ENCODE measurements around the gene PTTG1IP. TPM values are rescaled to one million over a fixed set of nuclear protein-coding genes. Genes with fewer than 3 reads are reported as not detected.

PTTG1IP gene
- total and polyA plus RNA-seq, 2 of the 4 experiments (the other 2 are of a cell fraction) = 167 to 194 TPM

DNA sequence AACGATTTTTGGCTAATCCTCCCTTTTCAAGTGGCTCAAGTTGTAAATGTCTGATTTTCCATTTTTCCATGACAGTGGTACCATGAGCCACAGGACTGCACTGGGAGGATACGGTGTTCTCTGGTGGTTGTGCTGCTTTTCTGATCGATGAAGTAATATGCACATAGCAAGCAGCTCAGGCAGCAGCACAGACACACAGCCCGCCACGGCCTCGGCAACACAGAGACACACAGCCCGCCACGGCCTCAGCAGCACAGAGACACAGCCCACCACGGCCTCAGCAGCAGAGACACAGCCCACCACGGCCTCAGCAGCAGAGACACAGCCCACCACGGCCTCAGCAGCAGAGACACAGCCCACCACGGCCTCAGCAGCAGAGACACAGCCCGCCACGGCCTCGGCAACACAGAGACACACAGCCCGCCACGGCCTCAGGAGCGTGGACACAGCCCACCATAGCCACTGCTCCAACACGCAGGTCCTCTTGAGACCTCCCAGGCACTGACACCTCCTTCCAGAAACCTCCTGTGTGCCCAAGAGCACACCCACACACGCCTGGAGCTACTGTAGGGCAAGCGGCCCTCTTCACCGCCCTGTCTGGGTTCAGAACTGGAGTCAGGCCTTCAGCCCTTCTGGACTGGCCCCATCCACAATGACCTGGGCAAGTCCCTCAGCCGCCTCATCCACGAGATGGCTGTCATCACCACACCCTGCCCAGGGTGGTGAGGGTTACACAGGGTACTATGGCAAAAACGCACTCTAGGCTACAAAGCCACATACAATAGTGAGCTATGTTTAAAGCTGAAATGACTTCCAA lies 10.4 kb downstream of the PTTG1IP start (continued):
- no peak for TF ChIP-seq RCOR1 (IDR thresholded peaks at IDR 0.05; ENCODE audit: insufficient replicate concordance, low read length)

DNA sequence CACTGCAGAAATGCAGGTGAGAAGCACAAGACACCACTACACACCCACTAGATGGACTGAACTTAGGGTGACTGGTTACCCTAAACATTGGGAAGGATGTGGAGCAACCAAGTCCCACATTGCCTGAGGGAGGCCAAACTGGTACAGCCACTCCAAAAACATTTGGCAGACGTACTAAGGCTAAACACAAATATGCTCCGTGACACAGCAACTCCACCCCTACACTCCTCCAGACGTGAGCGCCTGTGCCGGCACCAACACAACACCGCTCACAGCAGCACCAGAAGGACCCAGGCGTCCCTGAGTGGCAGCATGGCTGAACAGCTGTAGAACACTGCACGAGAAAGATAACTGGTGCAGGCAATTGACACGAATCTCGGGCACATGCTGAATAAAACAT lies 14.7 kb downstream of the PTTG1IP start:
- ChIA-PET POLR2A (ENCODE audit: unreplicated experiment) (no interaction called here), CTCF (no interaction called here)
- no peak overlapping the region for H3K4me2 ChIP-seq (ENCODE audit: low read depth, low read length)
- H2BK15ac ChIP-seq (ENCODE audit: low read depth, low read length) = no peak overlapping the region
- H3K27me3 ChIP-seq (ENCODE audit: control insufficient read depth, insufficient read depth, low read length) = no peaks in the 10 kb centered on the region
- ATAC-seq (ENCODE audit: low read depth) = no peak
- peaks cover 51 to 87% of the 10 kb centered on the region in 2 experiments for H3K79me1 ChIP-seq (ENCODE audit: low read depth in 1 of 2, low read length in 2 of 2)
- H2BK20ac ChIP-seq (ENCODE audit: low read depth, low read length) = no peak overlapping the region
- peaks cover 88% of the 10 kb centered on the region for H4K20me1 ChIP-seq (ENCODE audit: insufficient read depth, low read length)
- H3K9ac ChIP-seq (ENCODE audit: low read depth, low read length) = no peak overlapping the region
- H2BK5ac ChIP-seq (ENCODE audit: low read depth, low read length, poor library complexity, severe bottlenecking) = no peak overlapping the region
- H3K14ac ChIP-seq (replicated peaks; ENCODE audit: low read depth, low read length) = no peak overlapping the region
- no peak overlapping the region for H4K5ac ChIP-seq (ENCODE audit: low read depth, low read length)
- intact Hi-C loops (cut with micrococcal nuclease) = no loop called here
- H4K8ac ChIP-seq (ENCODE audit: low read depth in 2 of 2, low read length in 2 of 2) = no peak overlapping the region
- no peak overlapping the region for H2AK9ac ChIP-seq (replicated peaks; ENCODE audit: low read depth, low read length, poor library complexity)
- H3K4me1 ChIP-seq (ENCODE audit: control insufficient read depth, insufficient read depth, low read length) = no peaks in the 10 kb centered on the region
- WGBS, 2 experiments (ENCODE audit: extremely low coverage in 2 of 2, insufficient read length in 1 of 2) = 96% methylated on average over 5 of the region's 10 CpGs; no CpG with 5 or more reads in 1 of the 2 experiments
- H3K56ac ChIP-seq (ENCODE audit: extremely low read depth, insufficient read depth, low read length) = no peak overlapping the region
- H3K4me3 ChIP-seq (ENCODE audit: insufficient read depth, low read depth, low read length) = no peak overlapping the region
- peaks cover 18% of the 10 kb centered on the region for H3K9me1 ChIP-seq (ENCODE audit: insufficient read depth, low read length)
- H3K23ac ChIP-seq (ENCODE audit: low read depth, low read length) = no peak overlapping the region
- H2AK5ac ChIP-seq (ENCODE audit: low read depth, low read length) = no peak overlapping the region
- DNase-seq = no peak
- H3K4ac ChIP-seq (ENCODE audit: low read depth, low read length) = no peak overlapping the region
- BruUV-seq (replicated peaks) = no TSS peak
- peaks cover 68% of the 10 kb centered on the region for H3K36me3 ChIP-seq (ENCODE audit: control insufficient read depth, insufficient read depth, low read length)
- in situ Hi-C loops (cut with MboI; ENCODE audit: low sequenced_read_pairs) = no loop called here
- H4K91ac ChIP-seq (ENCODE audit: insufficient read depth, low read depth, low read length) = no peak overlapping the region
- dilution Hi-C loops (cut with HindIII; ENCODE audit: low sequenced_read_pairs, unreplicated experiment) = no loop called here
- no peak overlapping the region for H3K27ac ChIP-seq (ENCODE audit: insufficient read depth, low read length)
- no peaks in the 10 kb centered on the region for H3K9me3 ChIP-seq (ENCODE audit: control insufficient read depth, insufficient read depth, low read length)
- no peak overlapping the region for H2AFZ ChIP-seq (replicated peaks; ENCODE audit: low read length, poor library complexity)
- no peak overlapping the region for H3K18ac ChIP-seq (ENCODE audit: low read depth, low read length)
- no peak overlapping the region for H2BK120ac ChIP-seq (ENCODE audit: low read depth, low read length)
- TF ChIP-seq CHD1 (IDR thresholded peaks at IDR 0.05; ENCODE audit: low read depth, low read length) (no peak), RFX5 (IDR thresholded peaks at IDR 0.05; ENCODE audit: low read depth, low read length) (no peak), BHLHE40 (IDR thresholded peaks at IDR 0.05; ENCODE audit: low read depth, low read length) (no peak), SMC3 (IDR thresholded peaks at IDR 0.05; ENCODE audit: low read depth, low read length) (no peak), RCOR1 (IDR thresholded peaks at IDR 0.05; ENCODE audit: insufficient replicate concordance, low read length) (no peak), NFE2L2 (IDR thresholded peaks at IDR 0.05; ENCODE audit: low read depth, low read length) (no peak), MAZ (IDR thresholded peaks at IDR 0.05; ENCODE audit: borderline replicate concordance, low read depth, low read length) (no peak), MXI1 (IDR thresholded peaks at IDR 0.05; ENCODE audit: borderline replicate concordance, low read depth, low read length) (no peak), CEBPB (IDR thresholded peaks at IDR 0.05; ENCODE audit: low read depth, low read length) (no peak), POLR2A (IDR thresholded peaks at IDR 0.05; ENCODE audit: low read depth, low read length) (no peak), FOS (IDR thresholded peaks at IDR 0.05; ENCODE audit: low read depth, low read length) (no peak), RAD21 (IDR thresholded peaks at IDR 0.05; ENCODE audit: low read length) (no peak)
- TF ChIP-seq, protein P1, sequence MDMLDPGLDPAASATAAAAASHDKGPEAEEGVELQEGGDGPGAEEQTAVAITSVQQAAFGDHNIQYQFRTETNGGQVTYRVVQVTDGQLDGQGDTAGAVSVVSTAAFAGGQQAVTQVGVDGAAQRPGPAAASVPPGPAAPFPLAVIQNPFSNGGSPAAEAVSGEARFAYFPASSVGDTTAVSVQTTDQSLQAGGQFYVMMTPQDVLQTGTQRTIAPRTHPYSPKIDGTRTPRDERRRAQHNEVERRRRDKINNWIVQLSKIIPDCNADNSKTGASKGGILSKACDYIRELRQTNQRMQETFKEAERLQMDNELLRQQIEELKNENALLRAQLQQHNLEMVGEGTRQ (IDR thresholded peaks at IDR 0.05; ENCODE audit: low read depth, low read length) = no peak
- TF ChIP-seq, protein P2, sequence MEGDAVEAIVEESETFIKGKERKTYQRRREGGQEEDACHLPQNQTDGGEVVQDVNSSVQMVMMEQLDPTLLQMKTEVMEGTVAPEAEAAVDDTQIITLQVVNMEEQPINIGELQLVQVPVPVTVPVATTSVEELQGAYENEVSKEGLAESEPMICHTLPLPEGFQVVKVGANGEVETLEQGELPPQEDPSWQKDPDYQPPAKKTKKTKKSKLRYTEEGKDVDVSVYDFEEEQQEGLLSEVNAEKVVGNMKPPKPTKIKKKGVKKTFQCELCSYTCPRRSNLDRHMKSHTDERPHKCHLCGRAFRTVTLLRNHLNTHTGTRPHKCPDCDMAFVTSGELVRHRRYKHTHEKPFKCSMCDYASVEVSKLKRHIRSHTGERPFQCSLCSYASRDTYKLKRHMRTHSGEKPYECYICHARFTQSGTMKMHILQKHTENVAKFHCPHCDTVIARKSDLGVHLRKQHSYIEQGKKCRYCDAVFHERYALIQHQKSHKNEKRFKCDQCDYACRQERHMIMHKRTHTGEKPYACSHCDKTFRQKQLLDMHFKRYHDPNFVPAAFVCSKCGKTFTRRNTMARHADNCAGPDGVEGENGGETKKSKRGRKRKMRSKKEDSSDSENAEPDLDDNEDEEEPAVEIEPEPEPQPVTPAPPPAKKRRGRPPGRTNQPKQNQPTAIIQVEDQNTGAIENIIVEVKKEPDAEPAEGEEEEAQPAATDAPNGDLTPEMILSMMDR (conservative IDR thresholded peaks at IDR 0.05; ENCODE audit: low read depth, low read length) = no peak

All from IMR-90 (cell line).